DMS53 treated with DMSO at 0.1 percent for 48 hours (cell line): ENCODE data around the gene UHRF1.
"Not testable (repeated sequence)": the region's sequence is repeated elsewhere in the genome, so short reads cannot be mapped to it uniquely, and the experiment has no call there.

Experiments used
- DNase-seq: peaks from one replicate; lab custom pipeline; 2025; ENCODE audit not compliant: unreplicated experiment; lab: John Stamatoyannopoulos, UW

UHRF1 gene

DNA sequence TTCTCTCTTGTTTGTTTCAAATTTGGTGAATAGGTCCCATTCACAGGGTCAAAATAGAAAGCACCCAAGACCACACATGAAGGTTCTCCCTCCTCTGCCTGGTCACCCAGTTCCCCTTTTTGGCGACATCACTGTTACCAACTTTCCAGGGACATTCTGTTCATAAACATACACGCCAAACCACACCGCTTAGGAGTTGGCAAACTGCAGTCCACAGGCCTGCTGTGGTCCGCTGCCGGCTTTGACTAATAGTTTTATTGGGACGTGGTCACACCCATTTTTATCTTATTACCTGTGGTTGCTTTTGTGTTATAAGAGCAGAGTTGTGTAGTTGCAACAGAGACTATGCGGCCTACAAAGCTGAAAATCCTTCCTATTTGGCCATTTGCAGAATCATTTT, 24.2 kb downstream of the UHRF1 start:
- DNase-seq, result no peak

DNA sequence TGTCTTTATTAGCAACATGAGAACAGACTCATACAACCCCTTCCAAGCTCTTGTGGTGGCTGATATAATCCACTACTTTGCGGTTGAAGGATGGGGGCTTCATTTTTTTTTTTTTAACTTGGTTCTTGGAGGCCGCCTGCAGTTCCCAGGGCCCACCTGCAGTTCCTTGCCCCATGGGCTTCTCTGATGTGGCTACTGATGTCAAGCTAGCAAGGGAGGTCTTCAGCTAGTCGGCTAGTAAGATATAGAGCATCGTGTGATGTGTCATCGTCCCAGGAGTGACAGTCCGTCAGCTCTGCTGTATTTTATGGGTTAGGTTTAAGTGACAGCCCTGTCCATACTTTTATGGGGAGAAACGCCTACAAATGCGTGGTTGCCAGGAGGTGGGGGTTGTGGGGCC, 26.1 kb downstream of the UHRF1 start:
- DNase-seq, result no peak

DNA sequence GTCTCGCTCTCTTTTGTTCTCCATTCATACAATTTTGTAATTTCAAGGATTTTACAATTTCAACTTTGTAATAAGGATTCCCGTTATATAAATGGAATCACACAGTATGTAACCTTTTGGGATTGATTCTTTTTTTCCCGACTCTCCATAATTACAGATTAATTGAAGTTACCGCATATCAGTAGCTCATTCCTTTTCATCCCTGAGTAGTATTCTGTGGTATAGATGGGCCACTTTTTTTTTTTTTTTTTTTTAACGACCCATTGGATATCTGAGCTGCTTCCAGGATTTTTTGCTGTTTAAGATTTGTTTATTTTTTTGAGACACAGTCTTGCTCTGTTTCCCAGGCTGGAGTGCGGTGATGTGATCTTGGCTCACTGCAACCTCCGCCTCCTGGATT, 27.8 kb downstream of the UHRF1 start:
- no peak for DNase-seq

DNA sequence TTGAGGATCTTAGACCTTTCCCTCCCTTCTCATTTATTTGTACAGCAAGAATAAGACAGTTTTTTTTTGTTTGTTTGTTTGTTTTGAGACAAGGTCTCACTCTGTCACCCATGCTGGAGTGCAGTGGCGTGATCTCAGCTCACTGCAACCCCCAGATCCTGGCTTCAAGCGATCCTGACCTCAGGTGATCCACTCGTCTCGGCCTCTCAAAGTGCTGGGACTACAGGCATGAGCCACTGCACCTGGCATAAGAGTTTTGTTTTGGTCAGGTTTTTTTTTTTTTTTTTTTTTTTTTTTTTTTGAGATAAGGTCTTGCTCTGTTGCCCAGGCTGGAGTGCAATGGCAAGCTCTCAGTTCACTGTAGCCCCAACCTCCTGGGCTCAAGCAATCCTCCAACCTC, 29.2 kb downstream of the UHRF1 start:
- not testable (repeated sequence) for DNase-seq

DNA sequence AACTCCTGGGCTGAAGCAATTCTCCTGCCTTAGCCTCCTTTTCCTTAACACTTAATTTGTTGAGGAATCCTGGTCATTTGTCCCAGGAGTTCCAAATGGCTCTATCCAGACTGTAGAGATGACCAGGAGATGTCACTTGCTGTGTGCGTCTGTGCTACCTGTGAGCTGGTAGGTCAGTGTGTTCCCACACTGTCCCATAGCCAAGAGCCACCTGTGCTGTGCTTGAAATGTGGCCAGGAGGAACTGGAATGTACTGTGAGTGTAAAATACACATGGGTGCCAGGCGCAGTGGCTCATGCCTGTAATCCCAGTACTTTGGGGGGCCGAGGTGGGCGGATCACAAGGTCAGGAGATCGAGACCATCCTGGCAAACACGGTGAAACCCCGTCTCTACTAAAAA, 30.2 kb downstream of the UHRF1 start:
- DNase-seq, result no peak

DNA sequence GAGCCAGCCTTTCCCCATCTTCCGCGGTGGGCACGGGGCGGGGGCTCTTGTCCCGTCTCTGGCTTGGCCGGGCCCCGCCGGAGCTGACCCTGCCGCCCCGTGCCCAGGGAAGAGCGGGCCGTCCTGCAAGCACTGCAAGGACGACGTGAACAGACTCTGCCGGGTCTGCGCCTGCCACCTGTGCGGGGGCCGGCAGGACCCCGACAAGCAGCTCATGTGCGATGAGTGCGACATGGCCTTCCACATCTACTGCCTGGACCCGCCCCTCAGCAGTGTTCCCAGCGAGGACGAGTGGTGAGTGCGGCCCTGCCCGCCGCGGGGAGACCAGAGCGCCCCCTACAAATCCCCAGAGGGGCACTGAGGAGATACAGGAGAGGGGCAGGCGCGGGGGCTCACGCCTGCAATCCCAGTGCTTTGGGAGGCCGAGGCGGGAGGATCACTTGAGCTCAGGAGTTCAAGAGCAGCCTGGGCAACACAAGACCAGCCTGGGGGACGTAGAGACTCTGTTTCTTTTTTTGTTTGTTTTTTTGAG, 32.4 kb downstream of the UHRF1 start:
- not testable (repeated sequence) for DNase-seq

DNA sequence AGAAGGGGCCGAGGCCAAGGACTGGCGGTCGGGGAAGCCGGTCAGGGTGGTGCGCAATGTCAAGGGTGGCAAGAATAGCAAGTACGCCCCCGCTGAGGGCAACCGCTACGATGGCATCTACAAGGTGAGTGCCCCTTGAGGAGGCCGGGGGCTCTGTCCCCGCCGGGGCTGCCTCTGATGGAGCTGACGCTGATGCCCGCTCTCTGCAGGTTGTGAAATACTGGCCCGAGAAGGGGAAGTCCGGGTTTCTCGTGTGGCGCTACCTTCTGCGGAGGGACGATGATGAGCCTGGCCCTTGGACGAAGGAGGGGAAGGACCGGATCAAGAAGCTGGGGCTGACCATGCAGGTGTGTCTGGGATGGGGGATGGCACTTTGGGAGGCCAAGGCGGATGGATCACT, 41.3 kb downstream of the UHRF1 start:
- not testable (repeated sequence) for DNase-seq

DNA sequence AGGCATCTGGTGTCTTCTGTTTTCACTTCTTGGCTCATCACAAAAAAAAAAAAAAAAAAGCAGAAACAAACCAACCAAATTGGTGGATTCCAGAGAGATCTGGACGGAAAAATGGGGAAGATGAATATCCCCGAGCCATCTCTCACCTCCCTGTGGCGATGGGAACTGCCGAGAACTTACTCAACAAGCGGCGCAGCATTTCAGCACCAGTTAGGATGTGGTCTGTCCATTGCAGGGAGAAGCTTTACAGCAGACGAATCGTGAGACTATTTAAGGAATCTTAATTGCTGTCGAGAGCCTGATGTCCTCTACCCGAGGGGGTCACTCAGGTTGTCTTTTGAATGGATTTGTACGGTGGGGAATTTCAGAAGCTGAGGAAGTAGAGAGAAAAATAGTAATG, 42.4 kb downstream of the UHRF1 start:
- DNase-seq, result no peak

DNA sequence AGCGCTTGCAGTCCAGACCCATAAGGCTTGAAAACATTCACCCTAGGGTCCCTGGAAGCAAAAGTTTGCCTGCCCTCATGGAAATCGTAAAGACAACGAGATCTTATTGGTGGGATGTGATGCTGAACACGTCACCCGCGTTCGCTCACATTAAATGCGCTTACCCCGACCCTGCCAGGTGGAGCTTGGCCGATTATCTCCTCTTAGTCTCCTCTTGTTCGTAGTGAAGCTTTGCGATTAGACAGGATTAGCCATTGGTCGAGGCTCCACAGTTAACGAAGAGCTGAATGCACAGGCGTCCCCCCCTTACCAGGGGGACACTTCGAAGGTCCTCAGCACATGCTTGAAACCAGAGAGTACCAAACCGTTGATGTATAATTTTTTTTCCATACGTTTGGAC, 43.6 kb downstream of the UHRF1 start:
- no peak for DNase-seq

DNA sequence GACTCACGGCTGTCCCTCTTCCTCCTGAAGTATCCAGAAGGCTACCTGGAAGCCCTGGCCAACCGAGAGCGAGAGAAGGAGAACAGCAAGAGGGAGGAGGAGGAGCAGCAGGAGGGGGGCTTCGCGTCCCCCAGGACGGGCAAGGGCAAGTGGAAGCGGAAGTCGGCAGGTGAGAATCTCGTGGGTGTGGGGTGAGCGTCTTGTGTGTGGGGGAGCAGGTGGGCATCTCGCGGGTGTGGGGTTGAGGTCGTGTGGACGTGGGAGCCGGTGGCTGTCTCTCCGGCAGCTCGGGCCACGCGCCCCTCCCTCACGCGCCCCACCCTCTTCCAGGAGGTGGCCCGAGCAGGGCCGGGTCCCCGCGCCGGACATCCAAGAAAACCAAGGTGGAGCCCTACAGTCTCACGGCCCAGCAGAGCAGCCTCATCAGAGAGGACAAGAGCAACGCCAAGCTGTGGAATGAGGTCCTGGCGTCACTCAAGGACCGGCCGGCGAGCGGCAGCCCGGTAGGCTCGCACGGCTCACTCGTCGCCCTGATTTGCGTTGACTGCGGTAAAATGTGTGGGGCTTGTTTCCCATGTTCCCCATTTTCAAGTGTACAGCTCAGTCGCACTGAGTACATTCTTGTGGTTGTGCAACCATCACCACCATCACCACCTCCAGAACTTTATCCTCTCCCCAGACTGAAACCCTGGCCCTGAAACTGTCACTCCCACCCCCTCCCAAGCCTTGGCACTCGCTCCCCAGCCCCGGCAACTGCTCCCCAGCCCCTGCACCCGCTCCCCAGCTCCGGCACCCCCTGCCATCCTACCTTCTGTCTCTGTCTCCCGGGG, 45.2 kb downstream of the UHRF1 start:
- DNase-seq, result not testable (repeated sequence)

DNA sequence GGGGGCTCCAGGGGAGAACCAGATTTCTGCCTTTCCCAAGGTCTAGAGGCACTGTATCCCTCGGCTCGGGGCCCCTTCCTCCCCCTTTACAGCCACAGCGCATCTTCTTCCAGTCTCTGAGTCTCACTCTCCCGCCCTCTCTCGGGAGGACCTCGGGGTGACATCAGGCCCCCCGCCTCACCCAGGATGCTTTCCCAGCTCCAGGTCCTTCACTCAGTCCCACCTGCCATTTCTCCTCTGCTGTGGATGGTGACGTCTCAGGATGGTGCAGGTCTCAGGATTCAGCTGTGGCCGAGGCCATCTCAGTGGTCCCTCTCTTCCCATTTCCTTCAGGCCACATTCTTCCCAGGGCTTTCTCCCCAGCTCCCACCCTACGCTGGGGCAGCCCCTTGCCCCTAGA, 46.0 kb downstream of the UHRF1 start:
- DNase-seq, result no peak

DNA sequence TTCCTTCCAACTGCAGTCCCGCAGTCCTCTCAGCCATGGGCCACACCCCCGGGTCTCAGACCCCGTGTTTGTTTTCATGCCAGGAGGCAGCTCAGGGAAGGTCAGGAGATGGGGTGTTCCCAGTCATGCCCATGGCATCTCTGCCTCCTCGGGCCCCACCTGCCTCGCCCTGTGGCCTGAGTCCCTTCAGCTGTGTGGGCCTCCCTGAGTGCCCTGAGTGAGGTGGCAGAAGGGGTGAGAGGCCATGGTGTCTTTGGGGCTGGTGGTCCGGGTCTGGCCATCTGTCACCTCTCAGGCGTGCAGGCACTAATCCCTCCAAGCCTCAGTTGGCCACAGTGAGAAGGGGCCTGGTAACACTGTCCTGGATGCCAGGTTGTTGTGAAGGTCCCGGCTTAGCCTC, 48.7 kb downstream of the UHRF1 start:
- no peak for DNase-seq

DNA sequence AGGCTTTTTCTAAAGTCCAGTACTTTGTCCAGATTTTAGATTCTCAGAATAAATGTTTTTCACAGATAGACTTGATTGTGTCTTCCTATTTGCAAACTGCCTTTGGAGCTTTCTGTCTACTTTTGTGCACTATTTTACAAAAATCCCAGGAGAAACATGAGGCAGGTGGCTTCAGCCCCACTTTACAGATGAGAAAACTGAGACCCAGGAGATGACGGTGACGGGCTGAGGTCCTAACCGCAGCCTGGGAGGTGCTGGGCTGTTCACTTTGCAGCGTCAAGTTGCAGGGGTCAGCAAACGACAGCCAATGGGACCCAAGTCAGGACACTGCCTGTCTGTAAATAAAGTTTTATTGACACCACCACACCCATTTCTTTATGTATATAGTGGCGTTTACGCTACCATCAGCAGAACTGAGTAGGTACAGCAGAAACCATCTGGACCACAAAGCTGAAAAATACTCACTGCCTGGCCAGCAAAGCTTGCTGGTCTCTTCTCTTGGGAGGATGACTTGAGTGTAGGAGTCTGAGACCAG, 52.9 kb downstream of the UHRF1 start:
- no peak for DNase-seq

DNA sequence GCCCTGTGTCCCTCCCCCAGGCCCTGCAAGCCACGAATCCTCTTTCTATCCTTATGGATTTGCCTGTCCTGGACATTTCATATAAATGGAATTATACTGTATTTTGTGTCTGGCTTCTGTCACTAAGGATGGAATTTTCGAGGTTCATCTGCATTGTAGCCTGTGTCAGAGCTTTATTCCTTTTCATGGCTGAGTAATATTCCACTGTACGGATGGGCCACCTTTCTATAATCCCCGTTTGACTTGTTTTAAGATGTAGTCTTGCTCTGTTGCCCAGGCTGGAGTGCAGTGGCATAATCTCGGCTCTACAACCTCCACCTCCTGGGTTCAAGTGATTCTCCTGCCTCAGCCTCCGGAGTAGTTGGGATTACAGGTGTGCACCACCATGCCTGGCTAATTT, 55.8 kb downstream of the UHRF1 start:
- DNase-seq, result no peak

DNA sequence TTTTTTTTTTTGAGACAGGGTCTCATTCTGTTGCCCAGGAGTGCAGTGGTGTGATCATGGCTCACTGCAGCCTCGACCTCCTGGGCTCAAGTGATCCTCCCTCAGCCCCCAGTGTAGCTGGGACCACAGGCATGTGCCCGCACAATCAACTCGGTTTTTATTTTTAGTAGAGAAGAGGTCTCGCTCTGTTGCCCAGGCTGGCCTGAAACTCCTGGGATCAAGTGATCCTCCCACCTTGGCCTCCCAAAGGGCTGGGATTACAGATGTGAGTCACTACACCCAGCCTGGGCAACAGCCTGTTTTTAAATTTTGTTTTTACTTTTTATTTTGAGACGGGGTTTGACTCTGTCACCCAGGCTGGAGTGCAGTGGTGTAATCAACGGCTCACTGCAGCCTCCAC, 57.3 kb downstream of the UHRF1 start:
- no peak for DNase-seq

DNA sequence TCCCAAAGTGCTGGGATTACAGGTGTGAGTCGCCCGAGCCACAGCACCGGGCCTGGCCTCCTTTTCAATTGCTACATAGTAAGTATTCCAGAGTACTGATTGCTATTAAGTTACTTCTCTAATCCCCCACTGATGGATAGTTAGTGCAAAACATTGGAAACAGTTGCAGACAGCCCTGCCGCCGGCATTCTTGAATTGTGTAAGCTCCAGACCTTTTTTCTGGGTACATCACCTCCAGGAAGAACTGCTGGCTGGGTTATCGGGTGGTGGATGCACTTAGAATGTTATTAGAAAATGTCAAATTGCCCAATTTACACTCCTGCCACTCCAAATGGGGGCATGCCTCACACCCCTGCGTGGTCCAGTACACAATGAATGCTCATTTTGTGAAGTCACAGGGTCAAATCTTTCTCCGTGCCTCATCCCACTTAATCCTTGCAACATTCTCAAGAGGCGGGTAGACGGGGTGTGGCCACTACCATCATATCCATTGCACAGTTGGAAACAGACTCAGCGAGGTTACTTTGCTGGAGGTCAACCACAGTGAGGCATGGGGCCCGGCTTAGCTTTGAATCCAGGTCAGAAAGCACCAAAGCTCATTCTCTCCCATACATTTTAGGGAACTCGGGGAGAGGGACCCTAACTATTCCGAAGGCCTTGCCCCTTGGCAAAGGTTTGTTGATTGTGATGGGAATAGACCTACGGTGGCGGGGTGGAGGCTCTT, 58.6 kb downstream of the UHRF1 start:
- no peak for DNase-seq

DNA sequence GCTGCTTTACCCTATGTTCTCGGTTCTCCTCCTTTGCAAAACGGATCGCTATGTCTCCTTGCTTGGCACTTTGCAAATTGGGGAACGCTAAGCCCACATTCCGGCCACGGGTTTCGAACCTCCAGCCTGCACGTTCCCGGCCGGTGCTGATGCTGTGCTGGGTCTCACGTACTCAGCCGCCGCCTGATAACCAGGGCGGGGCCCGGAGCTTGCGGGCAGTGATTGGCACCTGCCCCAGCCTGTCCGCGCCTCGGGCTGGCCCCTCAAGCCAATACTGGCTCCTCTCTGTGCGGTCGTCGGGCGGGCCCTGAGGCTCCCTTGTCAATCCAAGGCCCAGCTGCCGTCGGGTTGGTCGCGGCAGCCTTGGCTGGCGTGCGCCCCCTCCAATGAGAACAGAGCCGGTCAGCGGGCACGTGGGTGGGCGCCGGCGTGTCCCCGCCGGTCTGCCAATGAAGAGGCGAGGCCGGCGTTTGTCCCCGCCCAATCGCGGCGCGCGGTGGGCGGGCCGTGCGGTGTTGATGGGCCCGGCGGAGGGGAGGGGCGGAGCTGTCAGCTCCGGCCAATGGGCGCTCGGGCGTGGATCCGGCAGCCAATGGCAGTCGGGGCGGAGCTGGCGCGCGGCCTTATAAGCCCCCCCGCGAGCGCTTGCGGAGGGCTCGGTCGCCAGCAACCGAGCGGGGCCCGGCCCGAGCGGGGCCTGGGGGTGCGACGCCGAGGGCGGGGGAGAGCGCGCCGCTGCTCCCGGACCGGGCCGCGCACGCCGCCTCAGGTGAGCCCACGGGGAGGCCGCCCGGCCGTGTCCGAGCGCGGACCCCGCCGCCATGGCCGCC, 59.4 kb downstream of the UHRF1 start, which contains the start of gene KDM4B:
Gene KDM4B (plus strand): TSS at position 652 of the 830 bp plus-strand sequence. CDS start 63,778 bp downstream, outside the sequence.
- DNase-seq, result peak; percentile 92

DNA sequence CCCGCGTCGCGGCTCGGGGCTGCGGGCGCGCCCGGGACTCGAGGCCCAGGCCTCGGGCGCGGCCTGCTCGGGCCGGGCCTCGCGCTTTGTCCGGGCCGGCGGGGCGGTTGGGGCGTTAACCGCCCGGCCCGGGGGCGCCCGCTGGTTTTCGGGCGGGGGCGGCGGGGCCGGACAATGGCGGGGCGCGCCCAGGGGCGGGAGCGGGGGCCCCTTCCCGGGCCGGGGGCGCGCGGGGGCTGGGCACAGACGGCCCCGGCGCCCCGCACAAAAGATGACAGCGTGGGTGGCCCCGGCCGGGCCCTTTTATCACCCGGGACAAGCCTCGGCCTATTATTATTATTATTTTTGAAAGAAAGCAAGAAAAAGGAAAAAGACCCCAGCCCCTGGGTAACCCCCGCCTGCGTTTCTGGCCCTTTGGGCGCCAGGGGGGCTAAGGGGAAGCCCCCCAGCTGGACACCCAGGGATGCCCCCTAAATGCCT, 60.0 kb downstream of the UHRF1 start:
- no peak for DNase-seq

DNA sequence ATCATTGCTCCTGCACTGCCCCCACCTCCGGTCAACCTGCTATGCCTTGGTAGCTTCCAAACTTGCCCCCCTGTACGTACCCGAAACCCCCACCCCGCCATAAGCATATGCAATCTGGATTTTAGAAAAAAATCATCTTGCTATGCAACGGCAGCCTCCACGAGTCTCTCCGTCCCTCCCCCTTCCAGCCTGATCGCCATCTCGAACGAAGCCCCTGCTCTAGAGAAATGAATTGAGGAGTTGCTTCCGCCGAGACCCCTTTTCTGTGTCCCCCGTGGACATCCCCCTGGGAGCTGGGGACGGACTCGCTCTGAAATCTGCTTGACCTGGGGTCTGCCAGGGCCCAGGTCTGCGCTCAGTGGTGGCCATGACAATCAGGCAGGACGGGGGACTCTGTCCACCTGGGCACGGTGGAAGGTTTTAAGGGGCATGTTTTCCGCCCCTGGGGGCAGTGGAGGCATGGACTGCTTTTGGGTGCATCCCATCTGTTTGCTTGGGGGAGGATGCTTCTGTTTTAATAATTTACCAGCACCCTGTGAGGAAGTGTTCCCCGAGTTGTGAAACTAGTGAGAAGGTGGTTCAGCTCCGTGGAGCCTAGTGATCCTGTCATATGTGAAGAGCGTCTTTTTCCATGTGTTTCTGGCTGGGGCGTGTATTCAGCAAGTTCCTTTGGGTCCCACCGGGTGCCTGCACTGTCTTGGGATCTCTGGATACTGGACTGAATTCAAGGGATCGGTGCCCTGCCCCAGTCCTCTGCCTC, 60.7 kb downstream of the UHRF1 start:
- no peak for DNase-seq
